Measurements from ENCODE around the gene MICAL2. TPM values are rescaled to one million over a fixed set of nuclear protein-coding genes. Genes with fewer than 3 reads are reported as not detected.

MICAL2 gene
- total and polyA plus RNA-seq, 3 donors from 2014 or later = 224 to 461 (median 401) TPM

DNA sequence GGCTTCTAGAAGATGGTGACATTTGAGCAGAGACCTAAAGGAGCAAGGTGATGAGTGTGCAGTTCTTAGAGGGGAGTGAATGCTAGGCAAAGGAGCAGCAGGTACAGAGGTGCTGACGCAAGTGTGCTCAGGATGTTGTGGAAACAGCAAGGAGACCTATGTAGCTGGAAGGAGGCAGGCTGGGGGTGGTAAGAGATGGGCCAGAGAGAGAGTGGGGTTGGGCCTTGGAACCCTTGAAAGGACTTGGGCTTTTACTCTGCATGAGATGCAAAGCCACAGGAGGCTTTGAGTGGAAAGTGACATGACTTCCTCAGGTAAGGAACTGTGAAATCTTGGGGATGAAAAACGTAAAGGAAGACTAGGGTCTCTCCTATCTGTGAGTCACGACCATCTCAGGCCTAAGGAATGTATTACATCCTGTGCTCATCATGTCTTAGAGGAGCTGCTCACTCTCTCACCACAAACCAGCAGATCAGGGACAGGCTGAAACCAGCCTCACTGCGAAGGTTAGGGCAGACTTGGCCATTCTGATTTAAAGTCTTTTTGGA is 65.4 kb downstream of the MICAL2 start:
- H3K27ac ChIP-seq = peak overlapping the region in 1 of 2 donors; percentile 19
- no peaks in the 10 kb centered on the region for H3K36me3 ChIP-seq (ENCODE audit: low read depth, missing control alignments)
- H3K27me3 ChIP-seq = no peaks in the 10 kb centered on the region
- peaks cover 36% of the 10 kb centered on the region for H3K4me1 ChIP-seq
- H3K9me3 ChIP-seq = no peaks in the 10 kb centered on the region
- intact Hi-C loops (cut with DNase I; ENCODE audit: low total_unique reads) = no loop called here
- no peak overlapping the region for H3K4me3 ChIP-seq
- WGBS, 2 donors = 24 to 43% methylated on average over 4 of the region's 4 CpGs
- TF ChIP-seq, protein P1, sequence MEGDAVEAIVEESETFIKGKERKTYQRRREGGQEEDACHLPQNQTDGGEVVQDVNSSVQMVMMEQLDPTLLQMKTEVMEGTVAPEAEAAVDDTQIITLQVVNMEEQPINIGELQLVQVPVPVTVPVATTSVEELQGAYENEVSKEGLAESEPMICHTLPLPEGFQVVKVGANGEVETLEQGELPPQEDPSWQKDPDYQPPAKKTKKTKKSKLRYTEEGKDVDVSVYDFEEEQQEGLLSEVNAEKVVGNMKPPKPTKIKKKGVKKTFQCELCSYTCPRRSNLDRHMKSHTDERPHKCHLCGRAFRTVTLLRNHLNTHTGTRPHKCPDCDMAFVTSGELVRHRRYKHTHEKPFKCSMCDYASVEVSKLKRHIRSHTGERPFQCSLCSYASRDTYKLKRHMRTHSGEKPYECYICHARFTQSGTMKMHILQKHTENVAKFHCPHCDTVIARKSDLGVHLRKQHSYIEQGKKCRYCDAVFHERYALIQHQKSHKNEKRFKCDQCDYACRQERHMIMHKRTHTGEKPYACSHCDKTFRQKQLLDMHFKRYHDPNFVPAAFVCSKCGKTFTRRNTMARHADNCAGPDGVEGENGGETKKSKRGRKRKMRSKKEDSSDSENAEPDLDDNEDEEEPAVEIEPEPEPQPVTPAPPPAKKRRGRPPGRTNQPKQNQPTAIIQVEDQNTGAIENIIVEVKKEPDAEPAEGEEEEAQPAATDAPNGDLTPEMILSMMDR (IDR thresholded peaks at IDR 0.05) = no peak
- no peak for TF ChIP-seq POLR2A (IDR thresholded peaks at IDR 0.05)
- no peak for DNase-seq

DNA sequence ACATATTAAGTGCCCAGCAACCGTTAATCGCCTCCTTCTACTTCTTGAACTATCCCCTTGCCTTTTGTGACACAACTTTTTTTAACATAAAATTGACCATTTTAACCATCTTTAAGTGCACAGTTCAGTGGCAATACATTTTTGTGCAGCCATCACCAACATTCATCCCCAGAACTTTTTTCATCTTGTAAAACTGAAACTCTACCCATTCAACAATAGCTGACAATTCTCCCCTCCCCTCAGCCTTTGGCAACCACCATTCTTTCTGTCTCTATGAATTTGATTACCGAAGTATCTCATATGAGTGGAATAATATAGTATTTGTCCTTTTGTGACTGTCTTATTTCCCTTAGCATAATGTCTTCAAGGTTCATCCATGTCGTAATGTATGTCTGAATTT is 66.0 kb downstream of the MICAL2 start:
- H3K36me3 ChIP-seq (ENCODE audit: low read depth, missing control alignments) = no peaks in the 10 kb centered on the region
- no peak for TF ChIP-seq POLR2A (IDR thresholded peaks at IDR 0.05)
- H3K27me3 ChIP-seq = no peaks in the 10 kb centered on the region
- peaks cover 30% of the 10 kb centered on the region for H3K4me1 ChIP-seq
- no peak for DNase-seq
- 90% methylated on average over 4 of the region's 4 CpGs for WGBS, 2 donors
- H3K27ac ChIP-seq = no peak overlapping the region
- no peaks in the 10 kb centered on the region for H3K9me3 ChIP-seq
- intact Hi-C loops (cut with DNase I; ENCODE audit: low total_unique reads) = no loop called here
- no peak overlapping the region for H3K4me3 ChIP-seq

DNA sequence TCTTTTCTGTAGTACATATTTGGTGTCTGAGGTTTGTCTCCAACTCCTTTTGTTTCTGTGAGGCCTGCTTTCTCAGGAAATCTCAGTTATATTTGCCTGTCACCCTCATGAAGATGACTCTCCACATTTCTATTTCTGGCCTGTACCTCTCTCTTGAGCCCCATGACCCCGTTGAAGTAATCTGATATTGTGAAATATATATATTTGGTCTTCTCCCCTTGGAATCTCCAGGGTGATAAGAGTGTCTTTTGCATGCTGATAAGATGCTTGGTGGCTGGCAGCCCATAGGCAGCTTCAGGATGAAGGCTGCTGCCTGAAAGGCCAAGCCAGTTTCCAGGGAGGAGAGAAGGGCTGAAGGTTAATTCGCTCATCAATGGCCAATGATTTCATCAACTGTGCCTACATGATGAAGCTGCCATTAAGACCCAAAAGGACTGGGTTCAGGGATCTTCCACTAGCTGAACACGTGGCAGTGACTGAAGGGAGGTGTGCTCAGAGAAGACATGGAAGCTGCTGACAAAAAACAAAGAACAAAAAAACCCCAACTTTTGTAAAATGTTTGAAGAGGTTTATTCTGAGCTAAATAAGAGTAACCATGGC is 67.4 kb downstream of the MICAL2 start:
- intact Hi-C loops (cut with DNase I; ENCODE audit: low total_unique reads) = no loop called here
- TF ChIP-seq, protein P1 (IDR thresholded peaks at IDR 0.05) = no peak
- no peak for TF ChIP-seq POLR2A (IDR thresholded peaks at IDR 0.05)
- Histone ChIP-seq H3K4me1 (peaks cover 38% of the 10 kb centered on the region), H3K4me3 (no peak overlapping the region), H3K36me3 (ENCODE audit: low read depth, missing control alignments) (no peaks in the 10 kb centered on the region), H3K27ac (peak overlapping the region in 1 of 2 donors; percentile 45), H3K9me3 (no peaks in the 10 kb centered on the region), H3K27me3 (no peaks in the 10 kb centered on the region)
- 56 to 57% methylated on average over 3 of the region's 3 CpGs for WGBS, 2 donors
- DNase-seq = no peak

DNA sequence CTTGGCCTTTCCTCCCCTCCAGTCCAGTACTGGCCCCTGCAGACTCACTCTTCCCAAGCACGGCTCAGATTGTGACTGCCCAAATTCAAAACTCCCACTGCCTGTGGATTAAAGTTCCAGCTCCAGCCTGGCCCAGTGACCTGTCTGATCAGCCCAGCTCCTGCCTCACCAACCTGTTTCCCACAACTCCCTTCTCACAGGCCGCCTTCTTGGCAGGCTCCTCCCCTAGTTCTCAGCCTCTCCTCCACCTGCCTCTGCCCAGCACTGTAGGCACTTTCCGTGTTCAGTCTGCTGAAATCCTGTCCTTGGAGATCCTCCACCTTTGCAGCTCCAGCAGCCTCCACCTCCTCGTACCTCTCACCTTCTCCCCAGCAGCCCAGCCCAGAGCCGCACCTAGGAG is 68.6 kb downstream of the MICAL2 start:
- H3K27ac ChIP-seq = peak overlapping the region; percentile 55 to 68
- WGBS, 2 donors = 55 to 84% methylated on average over 5 of the region's 5 CpGs
- DNase-seq = no peak

DNA sequence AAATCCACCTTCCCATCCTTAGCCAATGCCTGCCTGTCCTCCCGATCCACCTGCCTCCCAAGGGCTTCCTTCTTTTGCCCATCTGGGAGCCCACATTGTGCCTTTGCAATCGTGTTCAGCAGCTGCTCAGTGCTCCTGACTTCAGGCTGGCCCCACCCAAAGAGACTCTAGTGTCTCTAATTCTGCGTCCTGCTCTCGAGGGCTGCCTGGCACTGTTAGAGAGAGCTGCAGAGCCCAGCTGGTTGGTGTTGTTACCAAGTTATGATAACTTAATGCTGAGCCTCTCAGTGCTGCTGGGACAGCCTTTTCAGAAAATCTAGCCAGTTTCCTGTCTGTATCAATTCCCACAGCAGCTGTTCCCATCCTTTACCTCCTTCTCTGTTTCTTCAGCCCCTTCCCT is 69.1 kb downstream of the MICAL2 start:
- no peak for DNase-seq
- 29 to 56% methylated on average over 4 of the region's 4 CpGs for WGBS, 2 donors
- Histone ChIP-seq H3K9me3 (no peaks in the 10 kb centered on the region), H3K36me3 (ENCODE audit: low read depth, missing control alignments) (no peaks in the 10 kb centered on the region), H3K4me1 (peaks cover 41% of the 10 kb centered on the region), H3K27ac (peak overlapping the region; percentile 55 to 68), H3K4me3 (no peak overlapping the region), H3K27me3 (no peaks in the 10 kb centered on the region)
- TF ChIP-seq POLR2A (IDR thresholded peaks at IDR 0.05) = no peak
- TF ChIP-seq, protein P1 (IDR thresholded peaks at IDR 0.05) = no peak
- intact Hi-C loops (cut with DNase I; ENCODE audit: low total_unique reads) = no loop called here

More for the DNA sequence above, 68.6 kb downstream of the MICAL2 start:
- Histone ChIP-seq H3K9me3 (no peaks in the 10 kb centered on the region), H3K4me1 (peaks cover 42% of the 10 kb centered on the region), H3K27me3 (no peaks in the 10 kb centered on the region), H3K4me3 (no peak overlapping the region), H3K36me3 (ENCODE audit: low read depth, missing control alignments) (no peaks in the 10 kb centered on the region)
- intact Hi-C loops (cut with DNase I; ENCODE audit: low total_unique reads) = no loop called here
- no peak for TF ChIP-seq POLR2A (IDR thresholded peaks at IDR 0.05)
- TF ChIP-seq, protein P1 (IDR thresholded peaks at IDR 0.05) = no peak
